ENCODE data around the gene NCR2.

DNA sequence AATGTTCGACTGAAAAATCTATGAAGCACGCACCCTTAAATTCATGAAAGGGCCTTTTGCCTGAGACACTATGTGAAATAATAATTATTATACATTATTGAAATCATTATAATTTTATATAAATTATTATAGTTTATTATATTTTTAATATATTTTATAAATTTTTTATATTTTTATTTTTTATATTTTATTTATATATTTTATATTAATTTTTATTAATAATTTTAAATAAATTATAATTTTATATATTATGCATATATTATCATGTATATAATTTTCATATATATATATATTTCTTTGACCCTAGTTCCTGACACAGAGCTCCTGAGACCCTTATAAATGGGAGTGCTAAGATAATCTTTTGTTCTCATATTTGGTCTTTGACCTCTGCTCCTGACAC, 13.5 kb downstream of the NCR2 start:
- TF ChIP-seq, protein P1, sequence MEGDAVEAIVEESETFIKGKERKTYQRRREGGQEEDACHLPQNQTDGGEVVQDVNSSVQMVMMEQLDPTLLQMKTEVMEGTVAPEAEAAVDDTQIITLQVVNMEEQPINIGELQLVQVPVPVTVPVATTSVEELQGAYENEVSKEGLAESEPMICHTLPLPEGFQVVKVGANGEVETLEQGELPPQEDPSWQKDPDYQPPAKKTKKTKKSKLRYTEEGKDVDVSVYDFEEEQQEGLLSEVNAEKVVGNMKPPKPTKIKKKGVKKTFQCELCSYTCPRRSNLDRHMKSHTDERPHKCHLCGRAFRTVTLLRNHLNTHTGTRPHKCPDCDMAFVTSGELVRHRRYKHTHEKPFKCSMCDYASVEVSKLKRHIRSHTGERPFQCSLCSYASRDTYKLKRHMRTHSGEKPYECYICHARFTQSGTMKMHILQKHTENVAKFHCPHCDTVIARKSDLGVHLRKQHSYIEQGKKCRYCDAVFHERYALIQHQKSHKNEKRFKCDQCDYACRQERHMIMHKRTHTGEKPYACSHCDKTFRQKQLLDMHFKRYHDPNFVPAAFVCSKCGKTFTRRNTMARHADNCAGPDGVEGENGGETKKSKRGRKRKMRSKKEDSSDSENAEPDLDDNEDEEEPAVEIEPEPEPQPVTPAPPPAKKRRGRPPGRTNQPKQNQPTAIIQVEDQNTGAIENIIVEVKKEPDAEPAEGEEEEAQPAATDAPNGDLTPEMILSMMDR (IDR thresholded peaks at IDR 0.05) = no peak
- no peak for TF ChIP-seq SIN3A (IDR thresholded peaks at IDR 0.05; ENCODE audit: borderline replicate concordance, insufficient read depth, low read depth, low read length)

Data from Panc1 (cell line).